GM12874 (cell line): ENCODE data around the gene CRISPLD2.

Source experiments
- CTCF ChIP-seq: IDR thresholded peaks from 2 replicates; pipeline ENCODE4 v1.5.1; 2011; ENCODE audit warnings: low read depth, mild to moderate bottlenecking, control low read depth, low read length, moderate library complexity; ENCODE audit not compliant: insufficient read depth

The CRISPLD2 gene

DNA sequence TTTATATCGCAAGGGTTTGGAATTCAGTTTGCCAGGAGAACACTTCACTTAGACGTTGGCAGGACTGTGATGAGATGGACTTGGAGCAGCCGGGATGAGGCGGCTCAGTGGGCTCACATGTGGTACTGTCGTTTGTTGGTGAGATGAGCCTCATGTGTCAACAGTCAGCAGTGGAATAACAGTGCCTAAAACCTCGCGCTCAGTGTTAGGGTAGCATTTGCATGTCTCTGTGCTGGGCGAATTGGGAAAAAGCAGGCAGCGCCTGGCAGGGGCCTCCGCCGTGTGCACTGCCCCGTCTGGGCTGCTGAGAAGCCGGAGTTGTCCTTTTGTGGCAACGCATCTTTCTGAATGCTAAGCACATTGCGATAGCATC, 49.7 kb downstream of the CRISPLD2 start:
- no peak for TF ChIP-seq CTCF

- TF ChIP-seq CTCF: no peak
Observed at GRCh38 chr16:84874004-84874435, 54.2 kb downstream of the CRISPLD2 start.

GRCh38 chr16:84874553-84874952, 54.8 kb downstream of the CRISPLD2 start:
- TF ChIP-seq CTCF: no peak

GRCh38 chr16:84874983-84875382, 55.2 kb downstream of the CRISPLD2 start:
- TF ChIP-seq CTCF: no peak

- no peak for TF ChIP-seq CTCF
Observed at GRCh38 chr16:84875846-84876245, 56.1 kb downstream of the CRISPLD2 start.

DNA sequence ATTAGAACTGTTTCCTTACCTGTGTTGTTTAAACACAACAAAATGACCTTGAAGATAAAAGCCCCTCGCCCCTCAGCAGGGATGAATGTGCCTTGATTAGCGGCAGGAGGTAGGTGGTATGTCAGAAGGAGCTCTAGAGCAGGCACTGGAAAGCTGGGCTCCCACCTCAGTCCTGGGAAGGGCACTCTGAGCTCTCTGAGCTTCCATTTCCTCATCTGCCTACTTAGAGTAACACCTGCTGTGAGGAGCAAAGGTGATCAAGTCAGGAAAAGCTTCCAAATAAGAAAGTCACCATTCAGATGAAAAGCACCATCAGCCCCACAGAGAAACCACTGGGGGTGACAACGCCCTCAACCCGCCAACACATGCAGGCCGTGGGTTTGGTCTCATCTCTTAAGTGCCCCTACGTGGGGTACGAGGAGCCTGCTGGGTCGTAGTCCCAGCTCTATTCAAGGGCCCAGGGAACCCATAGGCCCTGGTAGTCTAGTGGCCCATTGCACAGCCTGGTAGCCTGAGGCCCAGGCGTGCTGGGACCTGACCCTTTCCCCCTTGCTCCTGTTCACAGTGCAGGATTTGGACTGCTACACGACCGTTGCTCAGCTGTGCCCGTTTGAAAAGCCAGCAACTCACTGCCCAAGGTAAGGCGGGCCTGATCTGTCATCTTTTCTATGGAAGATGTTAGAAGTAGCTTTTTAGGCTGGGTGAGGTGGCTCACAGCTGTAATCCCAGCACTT, 57.3 kb downstream of the CRISPLD2 start:
- TF ChIP-seq CTCF: no peak

- TF ChIP-seq CTCF: no peak
Observed at GRCh38 chr16:84878770-84879169, 59.0 kb downstream of the CRISPLD2 start.
